SKM-1 treated with dmso at 0.1 percent for 144 hours (cell line): ENCODE results near the gene SETMAR.
"Not testable (repeated sequence)": the region's sequence is repeated elsewhere in the genome, so short reads cannot be mapped to it uniquely, and the experiment has no call there.

Source experiments
- DNase-seq: peaks from one replicate; lab custom pipeline; 2025; ENCODE audit not compliant: unreplicated experiment; lab: John Stamatoyannopoulos, UW

The SETMAR gene

DNA sequence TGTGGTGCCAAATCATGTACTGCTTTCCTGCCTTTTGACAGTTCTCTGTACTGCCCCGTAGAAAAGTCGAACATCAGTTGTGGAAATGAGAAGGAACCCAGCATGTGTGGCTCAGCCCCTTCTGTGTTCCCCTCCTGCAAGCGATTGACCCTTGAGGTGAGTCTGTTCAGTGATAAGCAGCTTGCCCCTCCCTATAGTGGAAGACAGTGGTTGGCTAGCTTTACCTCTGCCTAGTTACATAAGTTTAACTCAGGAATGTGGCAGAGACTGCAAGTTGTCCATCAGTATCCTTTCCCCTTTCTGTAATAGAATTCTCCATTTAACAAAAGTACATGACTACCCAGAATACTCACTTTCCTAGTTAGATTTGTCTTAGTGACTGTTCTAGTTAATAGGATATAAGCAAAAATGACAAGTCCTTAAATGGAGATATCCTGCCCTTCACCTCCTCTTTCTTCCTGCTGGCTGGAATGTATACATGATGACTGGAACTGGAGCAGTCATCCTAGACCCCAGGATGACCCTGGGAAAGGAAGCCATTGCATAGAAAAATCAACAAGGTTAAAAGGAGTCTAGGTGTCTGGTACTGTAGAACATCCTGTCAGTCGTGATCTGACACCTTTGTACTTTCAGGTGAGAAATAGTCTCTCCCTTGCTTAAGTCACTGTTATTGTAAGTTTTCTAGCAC lies 10.6 kb downstream of the SETMAR start:
- no peak for DNase-seq

DNA sequence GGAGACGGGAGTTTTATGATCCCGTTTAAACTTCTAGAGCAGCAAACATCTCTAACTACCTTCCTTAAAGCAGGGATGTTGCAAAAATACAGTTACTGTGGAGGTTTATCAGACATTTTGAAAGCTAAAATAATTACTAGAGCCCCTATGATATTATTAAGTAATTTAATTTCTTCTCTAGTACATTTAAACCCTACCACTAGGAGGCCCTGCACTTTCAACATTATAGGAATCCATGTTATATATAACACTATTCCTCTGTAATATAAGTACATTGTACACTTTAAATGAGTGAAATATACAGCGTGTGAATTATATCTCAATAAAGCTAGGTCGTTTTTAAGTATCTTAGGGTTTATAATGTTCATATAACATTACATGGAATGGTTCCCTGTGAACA lies 11.5 kb downstream of the SETMAR start:
- DNase-seq: no peak

DNA sequence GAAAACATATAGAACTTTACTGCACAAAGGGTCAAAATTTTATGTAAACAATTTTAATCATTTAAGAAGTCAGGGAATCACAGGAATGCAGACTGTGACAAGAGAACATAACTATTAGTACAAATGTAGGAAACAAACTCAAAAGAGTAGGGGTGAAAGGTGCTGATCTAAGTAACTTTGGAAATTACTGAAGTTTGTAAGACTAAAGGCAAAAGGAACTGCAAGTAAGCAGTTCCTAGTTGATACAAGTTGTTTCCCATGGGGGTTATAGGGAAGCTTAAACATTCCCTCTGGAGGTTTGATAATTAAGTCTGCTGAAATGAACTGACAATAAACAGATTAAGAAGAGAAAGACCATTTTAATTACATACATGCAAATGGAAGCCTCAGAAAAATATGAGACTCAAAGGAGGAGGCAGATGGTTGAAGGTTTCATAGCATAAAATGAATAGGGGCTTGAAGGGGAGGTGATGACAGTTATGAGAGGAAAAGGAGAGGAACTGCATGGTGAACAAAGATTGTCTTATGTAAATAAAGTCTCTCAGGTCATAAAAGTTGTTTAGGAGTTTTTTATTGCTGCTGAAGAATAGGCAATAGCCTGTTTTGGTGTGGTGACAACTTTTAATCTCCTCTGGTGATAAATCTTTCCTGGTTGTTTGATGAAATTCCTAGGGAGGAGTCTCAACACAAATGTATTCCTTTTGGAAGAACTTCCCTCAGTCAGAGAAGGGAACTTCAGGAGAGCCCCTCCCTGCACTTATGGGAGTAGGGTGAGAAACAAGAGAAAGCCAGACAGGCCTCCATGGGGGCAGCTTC lies 17.1 kb downstream of the SETMAR start:
- no peak for DNase-seq

DNA sequence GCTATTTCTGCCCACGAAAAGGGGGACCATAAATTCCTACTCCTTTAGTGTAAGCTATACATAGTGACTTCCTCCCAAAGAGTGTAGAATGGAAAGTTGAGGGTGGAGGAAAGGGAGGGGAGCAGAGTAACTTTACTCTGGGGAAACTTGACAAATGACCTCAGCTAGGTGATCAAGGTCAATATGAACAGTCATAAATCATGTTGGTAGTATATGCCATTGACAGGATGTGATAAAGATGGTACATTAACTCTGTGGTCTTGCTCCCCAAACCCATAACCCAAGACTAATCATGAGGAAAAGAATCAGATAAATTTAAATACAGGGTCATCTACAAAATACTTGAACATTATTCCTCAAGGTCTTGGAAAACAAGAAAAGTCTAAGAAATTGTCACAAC lies 18.6 kb downstream of the SETMAR start:
- DNase-seq: no peak

DNA sequence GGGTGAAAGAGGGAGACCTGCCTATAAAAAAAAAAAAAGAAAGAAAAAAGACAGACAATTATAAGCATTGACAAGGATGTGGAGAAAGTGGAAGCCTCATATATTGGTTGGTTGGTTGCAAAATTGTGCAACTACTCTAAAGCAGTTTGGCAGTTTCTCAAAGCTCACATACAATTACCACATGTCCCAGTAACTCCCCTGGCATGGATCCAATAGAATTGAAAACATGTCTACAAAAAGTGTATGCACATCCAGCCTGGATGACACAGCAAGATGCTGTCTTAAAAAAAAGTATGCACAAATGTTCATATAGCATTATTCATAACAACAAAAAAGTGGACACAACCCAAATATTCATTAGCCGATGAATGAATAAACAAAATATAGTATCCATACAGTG lies 19.5 kb downstream of the SETMAR start:
- peak; percentile 79 for DNase-seq

DNA sequence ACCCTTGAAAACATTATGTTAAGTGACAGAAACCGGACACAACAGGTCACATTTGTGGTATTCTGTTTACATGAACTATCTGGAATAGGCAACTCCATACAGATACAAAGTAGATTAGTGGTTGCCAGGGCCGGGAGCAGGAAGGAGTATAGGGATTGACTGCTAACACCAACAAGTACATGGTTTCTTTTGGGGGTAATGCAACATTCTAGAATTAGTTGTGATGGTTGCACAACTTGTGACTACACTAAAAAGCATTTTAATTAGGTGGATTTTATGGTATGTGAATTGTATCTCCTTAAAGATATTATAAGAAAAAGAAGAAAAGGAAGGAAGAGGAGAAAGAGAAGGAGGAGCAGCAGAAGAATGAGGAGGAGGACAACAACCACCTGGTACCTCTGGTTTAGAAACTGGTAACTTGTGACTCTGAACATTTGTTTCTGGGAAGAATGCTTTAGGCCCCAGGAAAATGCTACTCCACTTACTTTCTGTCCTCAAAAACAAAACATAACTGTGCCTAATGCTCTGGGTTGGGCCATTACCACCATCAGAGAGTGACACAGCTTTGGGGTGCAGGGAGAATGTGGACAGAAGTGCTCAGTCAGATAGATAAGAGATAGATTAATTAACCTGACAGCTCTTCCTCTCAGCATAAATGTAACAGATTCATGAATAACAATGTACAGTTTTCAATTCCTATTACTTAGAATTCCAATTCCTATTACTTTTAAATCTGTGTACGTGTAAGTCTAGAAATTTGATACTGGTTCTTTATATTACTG lies 20.3 kb downstream of the SETMAR start:
- DNase-seq: no peak

DNA sequence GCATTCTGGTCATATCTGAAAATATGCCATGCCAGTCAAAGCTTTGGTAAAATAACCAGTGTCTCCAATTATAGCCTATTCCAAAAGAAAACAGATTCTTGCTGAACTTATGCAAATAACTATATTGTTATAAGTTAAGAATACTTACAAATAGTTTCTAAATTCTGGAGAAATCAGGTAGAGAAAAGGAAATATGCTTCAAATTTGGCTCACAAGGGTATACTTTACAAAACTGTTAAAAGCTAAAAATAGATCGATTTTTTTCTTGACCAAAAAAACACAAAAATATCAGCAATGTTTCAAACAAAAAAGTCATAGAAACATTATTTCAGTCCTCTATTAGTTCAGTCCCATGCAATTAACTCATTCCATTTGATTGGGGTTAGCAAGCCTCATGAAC lies 23.7 kb downstream of the SETMAR start:
- DNase-seq: no peak

DNA sequence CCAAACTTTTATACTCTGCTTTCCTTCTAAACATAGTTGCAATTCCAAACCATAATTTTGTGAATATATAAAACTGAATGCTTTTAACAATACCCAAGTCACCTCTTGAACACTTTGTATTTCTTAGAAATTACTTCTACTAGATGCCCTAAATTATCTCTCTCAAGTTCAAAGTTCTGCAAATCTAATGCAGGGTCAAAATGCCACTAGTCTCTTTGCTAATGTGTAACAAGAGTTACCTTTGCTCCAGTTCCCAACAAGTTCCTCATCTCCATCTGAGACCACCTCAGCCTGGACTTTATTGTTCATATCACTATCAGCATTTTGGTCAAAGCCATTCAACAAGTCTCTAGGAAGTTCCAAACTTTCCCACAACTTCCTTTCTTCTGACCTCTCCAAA lies 26.6 kb downstream of the SETMAR start:
- not testable (repeated sequence) for DNase-seq

DNA sequence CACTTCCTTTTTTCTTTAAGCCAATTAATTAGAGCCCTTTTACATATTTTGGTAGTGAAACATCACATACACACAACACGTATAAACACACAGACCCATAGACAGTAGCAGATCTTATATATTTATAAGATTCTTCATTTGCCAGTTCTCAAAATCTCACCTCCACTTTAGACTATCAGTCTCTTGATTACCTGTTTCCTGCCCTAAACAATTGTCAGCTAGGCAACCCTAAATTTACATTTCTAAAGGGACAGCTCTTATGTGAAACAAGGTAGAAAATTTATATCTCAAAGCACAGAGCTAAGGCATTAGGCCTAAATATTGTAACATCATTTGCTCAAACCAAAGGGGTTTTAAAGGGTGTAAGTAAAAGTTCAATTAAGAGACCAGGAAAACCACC lies 28.9 kb downstream of the SETMAR start:
- no peak for DNase-seq

DNA sequence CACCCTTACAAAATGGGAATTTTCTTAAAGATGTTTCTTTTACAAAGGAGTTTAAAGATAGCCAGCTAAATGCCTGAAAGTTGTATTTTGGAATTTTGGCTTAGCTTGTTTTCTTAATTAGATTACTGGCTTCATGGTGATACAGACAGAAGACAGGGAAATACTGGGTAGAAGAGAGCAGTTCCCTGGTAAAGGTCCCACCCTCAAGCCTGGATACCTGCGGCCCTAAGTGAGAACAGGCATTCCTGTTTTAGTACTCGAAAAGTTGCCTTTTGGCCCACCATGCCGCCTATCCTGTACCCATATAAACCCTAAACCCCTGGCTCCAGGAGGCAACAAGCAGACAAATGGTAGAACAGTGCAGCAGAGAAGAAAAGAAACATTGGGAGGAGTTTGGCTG lies 29.4 kb downstream of the SETMAR start:
- no peak for DNase-seq

DNA sequence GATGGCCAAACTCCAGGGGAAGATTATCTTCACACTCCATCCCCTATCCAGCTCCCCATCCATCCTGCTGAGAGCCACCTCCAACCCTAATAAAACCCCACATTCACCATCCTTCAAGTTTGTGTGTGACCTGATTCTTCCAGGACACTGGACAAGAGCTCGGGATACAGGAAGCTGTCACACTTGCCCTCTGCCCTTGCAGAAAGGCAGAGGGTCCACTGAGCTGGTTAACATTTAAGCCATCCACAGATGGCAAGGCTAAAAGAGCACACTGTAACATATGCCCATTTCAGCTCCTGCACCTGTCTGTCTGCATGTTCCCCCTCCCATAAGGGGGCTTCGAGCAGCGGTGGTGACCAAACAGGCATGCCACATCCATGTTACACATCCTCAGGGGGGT lies 29.8 kb downstream of the SETMAR start:
- DNase-seq: no peak

DNA sequence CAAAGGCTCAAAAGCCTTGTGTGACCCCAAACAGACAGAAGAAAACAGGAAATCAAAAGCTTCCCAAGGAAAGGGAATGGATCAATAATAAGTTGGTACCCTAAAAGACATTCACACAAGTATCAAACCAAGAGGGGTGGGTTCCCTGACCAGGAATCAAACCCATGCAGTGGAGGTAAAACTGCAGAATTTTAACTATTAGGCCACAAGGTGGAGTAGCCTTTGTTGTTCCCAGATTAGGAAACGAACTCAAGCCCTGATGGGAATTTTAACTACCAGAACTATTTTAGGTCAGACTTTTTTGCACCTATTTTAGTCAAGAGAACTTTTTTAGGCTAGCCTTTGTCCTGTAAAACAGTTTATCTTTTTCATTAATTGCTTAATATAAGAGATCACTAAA lies 31.4 kb downstream of the SETMAR start:
- DNase-seq: no peak

DNA sequence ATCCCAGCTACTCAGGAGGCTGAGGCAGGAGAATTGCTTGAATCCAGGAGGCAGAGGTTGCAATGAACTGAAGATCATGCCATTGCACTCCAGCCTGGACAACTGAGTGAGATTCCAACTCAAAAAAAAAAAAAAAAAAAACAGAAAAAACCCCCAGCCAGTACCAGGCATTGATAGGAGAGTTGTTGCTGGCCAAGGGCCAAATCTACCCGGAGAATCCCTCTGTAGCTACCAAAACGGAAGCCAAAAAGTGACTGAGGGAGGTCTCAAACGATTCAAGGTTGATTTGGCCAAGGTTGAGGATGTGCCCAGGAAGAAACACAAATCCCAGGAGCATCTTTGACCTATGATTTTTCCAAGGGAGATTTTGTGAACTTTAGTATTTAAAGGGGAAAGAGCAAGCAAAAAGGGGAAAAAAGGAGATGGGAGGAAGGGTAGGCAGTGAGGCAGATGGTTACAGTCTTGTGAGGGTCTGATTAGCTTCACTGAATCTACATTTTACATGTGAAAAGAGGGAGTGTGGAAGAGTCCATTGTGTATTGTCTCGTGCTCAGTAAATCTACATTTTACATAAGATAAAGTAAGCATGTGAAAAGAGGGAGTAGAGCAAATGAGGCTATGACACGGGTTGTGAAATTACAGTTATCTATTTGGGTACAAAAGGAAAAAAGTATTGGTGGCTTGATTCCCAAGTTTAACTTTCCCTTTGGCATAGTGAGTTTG lies 32.8 kb downstream of the SETMAR start:
- no peak for DNase-seq

DNA sequence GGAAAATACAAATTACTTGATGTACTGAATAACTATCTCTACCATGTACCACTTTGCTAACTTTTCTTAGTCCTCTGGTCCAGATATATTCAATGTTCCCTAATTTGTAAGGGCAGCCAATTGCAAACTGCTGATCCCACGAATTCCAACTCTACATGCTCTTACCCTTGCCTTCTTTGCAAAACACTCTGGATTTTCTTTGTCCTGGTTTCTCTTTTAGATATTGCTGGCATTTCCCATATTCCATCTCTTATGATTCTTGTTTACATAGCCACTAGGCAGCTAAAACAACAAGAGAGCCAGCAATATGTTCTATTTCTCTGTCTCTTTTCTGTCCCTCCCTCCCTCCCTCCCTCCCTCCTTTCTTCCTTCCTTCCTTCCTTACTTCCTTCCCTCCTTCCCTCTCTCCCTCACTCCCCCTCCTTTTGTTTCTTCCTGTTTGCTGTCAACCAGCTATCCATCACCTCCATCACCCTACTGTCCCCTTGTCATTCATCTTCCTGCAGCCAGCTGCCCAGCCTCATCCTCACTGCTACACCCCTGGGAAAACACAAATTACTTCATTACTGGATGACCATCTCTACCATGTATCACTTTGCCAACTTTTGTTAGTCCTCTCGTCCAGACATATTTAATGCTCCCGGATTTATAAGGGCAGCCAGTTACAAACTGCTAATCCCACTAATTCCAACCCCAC lies 33.8 kb downstream of the SETMAR start:
- no peak for DNase-seq

DNA sequence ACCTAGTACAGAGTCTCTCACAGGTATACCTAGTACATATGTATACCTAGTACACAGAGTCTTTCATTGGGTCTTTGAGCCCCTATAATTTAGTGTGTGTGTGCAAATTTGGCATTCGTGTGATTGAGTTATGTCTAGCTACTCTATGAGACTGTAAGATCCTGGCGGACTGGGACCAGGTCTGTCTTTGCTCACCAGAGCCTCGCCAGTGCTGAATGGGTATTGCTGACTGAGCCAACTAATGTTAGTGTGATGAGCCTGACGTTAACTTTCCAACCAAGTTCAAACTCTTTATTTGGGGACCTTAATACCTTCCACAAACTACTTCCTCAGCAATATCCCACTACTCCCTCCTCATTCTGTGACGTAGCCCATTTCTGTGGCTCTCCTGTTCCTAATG lies 35.6 kb downstream of the SETMAR start:
- DNase-seq: no peak

DNA sequence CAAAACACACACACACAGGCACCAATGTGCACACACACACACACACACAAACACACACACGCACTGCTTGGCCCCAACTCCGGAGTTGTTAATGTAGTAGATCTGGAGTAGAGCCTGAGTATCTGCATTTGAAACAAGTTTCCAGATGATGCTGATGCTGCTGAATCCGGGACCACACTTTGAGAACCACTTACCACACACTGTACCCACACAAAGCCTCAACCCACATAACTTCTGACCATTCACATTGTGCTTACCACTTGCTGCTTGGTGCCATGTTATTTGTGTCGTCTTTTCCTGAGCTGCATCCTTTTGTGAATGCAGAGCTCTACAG lies 36.9 kb downstream of the SETMAR start:
- DNase-seq: no peak

DNA sequence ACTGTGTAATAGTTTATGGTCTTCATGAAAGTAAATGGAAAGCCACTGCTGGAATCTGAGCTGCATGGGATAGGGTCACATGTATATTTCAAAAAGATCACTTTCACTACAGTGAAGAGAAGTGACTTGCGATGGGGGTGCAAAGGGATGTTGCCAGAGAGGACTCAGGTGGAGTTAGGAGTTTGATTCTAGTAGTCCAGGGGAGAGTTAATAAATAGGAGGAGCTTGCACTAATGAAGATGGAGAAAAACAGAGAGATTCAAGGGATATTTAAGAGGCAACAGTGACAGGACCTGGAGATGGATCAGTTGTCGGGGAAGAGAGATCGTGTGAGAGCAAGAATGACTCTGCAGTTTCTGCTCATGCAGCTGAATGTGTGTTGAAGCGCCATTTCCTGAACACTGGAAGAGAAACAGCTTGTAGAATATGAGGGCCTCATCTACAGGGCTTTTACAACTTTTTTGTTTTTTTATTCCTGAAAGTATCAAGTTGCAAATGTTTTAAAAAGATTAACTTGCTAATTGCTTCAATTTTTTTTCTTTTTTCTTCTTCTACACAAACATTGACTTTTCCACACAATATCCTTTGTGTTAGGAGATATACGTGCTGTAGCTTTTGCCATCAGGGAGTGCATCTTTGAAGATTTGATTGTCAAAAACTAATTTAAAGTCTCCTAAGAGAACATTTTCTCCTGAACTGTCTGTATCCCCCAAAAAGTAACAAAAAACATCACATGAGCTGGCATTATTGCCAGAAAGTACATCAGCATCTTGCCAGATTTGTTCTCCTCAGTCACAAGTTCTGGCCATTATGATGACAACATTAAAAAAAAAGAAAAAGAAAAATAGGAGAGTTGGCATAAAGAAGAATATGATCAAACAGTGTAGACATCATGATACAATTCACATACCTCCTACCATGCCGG lies 37.5 kb downstream of the SETMAR start:
- DNase-seq: no peak

DNA sequence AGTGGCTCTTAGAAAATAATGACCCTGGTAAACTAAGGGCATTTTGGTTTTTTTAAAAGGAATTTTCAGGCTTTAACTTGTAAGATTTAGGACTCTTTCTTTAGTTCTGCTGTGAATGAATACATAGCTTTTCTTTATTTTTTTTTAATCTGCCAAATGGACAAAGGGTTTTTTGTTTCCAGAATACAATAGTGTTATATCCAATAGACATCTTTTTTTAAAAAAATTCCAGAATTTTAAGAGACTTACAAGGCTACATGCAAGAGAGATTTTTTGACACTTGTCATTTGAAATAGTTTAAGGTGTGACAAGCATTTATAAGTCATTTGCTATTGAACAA lies 38.1 kb downstream of the SETMAR start:
- DNase-seq: no peak

DNA sequence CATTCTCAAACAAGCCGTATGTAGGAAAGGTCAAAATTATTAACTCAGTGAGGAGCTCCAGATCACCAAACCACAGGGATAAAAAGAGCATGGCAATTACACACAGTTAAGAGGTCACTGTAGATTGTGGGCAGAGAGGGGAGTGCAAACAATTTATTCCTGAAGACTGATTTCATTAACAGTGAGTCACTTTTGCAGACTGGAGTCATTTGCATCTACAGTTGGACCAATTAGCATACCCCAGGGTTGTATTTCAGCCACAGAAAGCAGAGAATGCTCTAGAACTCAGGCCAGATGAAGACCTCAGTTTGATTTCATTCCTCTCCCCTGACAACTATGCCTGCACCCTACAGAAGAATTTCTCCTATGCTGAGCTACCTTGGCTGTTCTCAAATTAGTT lies 40.1 kb downstream of the SETMAR start:
- DNase-seq: no peak

DNA sequence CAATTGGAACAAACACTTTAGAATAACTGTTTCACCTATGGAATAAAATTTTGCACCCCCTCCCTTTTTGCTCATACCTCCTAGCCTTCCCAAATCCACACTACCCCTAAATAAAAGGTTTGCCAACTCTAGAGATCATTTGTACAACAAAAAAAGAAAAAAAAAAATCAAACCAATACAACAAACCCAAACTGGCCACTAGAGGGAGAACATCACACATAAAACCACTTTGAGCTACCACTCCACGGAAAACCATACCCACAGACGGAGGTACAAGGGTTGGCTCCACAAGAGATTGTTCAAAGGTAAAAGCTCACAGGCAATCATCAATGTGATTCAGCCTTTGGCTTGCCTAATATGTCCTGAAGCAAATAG lies 47.6 kb downstream of the SETMAR start:
- DNase-seq: peak; percentile 44
